H1 (cell line): ENCODE results near the gene ARRDC1. TPM values are rescaled to one million over a fixed set of nuclear protein-coding genes. Genes with fewer than 3 reads are reported as not detected.

Experiments
- ATF3 ChIP-seq: IDR thresholded peaks from 2 replicates; pipeline ENCODE4 v1.6.1; 2011; ENCODE audit warnings: low read depth, mild to moderate bottlenecking, low read length; ENCODE audit not compliant: insufficient read depth
- BACH1 ChIP-seq: IDR thresholded peaks from 2 replicates; pipeline ENCODE4 v1.6.1; 2012; ENCODE audit warnings: low read length, improper control_type of control experiment
- CHD1 ChIP-seq: IDR thresholded peaks from 2 replicates; pipeline ENCODE4 v1.6.1; 2012; ENCODE audit warnings: low read depth, low read length, improper control_type of control experiment
- EZH2 ChIP-seq: fragments of 200-600 bp; sonication (generic); IDR thresholded peaks from 2 replicates; pipeline ENCODE4 v1.7.1; 2012; ENCODE audit warnings: low read depth, mild to moderate bottlenecking, moderate library complexity, low read length, inconsistent platforms; ENCODE audit not compliant: severe bottlenecking
- KDM5A ChIP-seq: fragments of 200-600 bp; IDR thresholded peaks from 2 replicates; pipeline ENCODE4 v1.7.1; 2012; ENCODE audit warnings: mild to moderate bottlenecking, low read length, inconsistent platforms, mixed read lengths
- RAD21 ChIP-seq, 2 experiments: IDR thresholded peaks in 1 of 2; conservative IDR thresholded peaks in 1 of 2; 2 replicates each; pipeline ENCODE4 v1.6.1; 2011; ENCODE audit warnings: low read depth in 2 of 2, low read length in 2 of 2, improper control_type of control experiment in 1 of 2, inconsistent platforms in 1 of 2, mild to moderate bottlenecking in 1 of 2, moderate library complexity in 1 of 2
- SIX5 ChIP-seq: IDR thresholded peaks from 2 replicates; pipeline ENCODE4 v1.6.1; 2011; ENCODE audit warnings: mild to moderate bottlenecking, low read depth, low read length
- ZNF274 ChIP-seq: IDR thresholded peaks from 2 replicates; pipeline ENCODE4 v1.7.0; 2012; ENCODE audit warnings: low read length, borderline replicate concordance; ENCODE audit errors: extremely low read depth
- polyA plus RNA-seq, 7 experiments: library from polyadenylated mRNA; depleted of rRNA in 3 of 7; stranded (reverse) in 5 of 7; unstranded in 2 of 7; fragments of >200 nt in 5 of 7; fragments of 200-250 nt in 2 of 7; gene quantifications; 1 replicate in 5 of 7; 2 replicates in 1 of 7; 4 replicates in 1 of 7; pipeline versions ENCODE4 v1.2.1 to v1.2.3, GENCODE V29; 2011 to 2013; ENCODE audit warnings: missing spikeins in 2 of 7, mixed read lengths in 2 of 7
- total RNA-seq: library from RNA; stranded (reverse); fragmentation: NEBNext Ultra II Directional; extraction: Animal tissue kit (Norgen Biotek cat#: 25700); gene quantifications from 2 replicates; pipeline ENCODE4 v1.2.1, GENCODE V29; 2021

The ARRDC1 gene
- total and polyA plus RNA-seq, 2 of the 8 experiments (the other 6 are each of a cell fraction or from before 2014, with no cell fraction given): 22.0 to 58.4 TPM

GRCh38 chr9:137647096-137647714 lies 41.7 kb downstream of the ARRDC1 start (continued):
- TF ChIP-seq EZH2 (no peak), ATF3 (no peak), KDM5A (no peak), CHD1 (no peak), SIX5 (no peak), RAD21 (IDR thresholded peaks at IDR 0.05 in 1 of 2, conservative IDR thresholded peaks at IDR 0.05 in 1 of 2; ENCODE audit: low read depth in 2 of 2, low read length in 2 of 2) (no peak), ZNF274 (no peak), BACH1 (no peak)
- TF ChIP-seq, all 59 proteins: peak for 0
